Measurements from ENCODE around the gene GTPBP2.
"Not testable (repeated sequence)": the region's sequence is repeated elsewhere in the genome, so short reads cannot be mapped to it uniquely, and the experiment has no call there.

Gene GTPBP2

DNA sequence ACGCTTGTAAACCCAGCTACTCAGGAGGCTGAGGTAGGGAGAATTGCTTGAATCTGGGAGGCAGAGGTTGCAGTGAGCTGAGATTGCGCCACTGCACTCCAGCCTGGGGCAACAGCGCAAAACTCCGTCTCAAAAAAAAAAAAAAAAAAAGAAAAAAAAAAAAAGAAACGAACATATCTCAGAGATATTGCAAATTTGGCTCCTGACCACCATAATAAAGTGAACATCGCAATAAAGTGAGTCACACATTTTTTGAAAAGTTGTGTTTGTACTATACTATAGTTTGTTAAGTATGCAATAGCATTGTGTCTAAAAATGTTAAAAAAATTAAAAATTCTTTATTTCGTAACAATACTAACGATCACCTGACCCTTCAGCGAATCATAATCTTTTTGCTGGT is 29.1 kb upstream of the GTPBP2 start:
- no peak for DNase-seq (ENCODE audit: low spot score)

DNA sequence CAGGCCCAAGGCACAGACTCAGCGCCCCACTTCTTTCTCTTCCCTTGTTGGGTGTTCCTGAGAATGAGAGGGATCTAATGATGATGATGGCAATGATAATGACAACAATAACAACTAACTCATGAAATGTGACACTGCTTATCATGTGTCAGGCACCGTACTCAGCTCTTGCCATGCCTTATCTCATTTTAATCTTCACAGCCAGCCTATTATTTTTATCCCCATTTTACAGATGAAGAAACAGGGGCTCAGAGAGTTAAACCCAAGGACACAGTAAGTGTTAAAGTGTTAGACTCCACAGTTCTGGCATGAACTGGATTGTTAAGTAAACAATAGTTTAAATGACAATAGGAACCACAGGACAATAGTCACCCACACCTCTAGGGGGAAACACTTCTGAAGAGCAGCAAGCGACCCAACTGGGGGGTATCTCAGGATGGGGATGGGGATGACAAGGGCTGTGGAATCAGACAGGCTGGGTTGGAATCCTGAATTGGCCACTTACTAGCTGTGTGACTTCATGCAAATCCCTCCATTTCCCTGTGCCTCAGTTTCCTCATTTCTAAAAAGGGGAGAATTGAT is 28.2 kb upstream of the GTPBP2 start:
- DNase-seq (ENCODE audit: low spot score) = no peak

DNA sequence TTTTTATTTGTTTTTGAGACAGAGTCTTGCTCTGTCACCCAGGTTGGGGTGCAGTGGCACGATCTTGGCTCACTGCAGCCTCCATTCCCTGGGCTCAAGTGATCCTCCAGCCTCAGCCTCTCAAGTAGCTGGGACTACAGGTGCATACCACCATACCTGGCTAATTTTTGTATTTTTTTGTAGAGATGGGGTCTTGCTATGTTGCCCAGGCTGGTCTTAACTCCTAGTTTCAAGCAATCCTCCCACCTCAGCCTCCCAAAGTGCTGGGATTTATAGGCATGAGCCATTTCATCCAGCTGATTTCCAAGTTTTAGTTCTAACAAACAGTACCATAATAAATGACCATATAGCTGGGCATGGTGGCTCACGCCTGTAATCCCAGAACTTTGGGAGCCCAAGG is 23.8 kb upstream of the GTPBP2 start:
- DNase-seq (ENCODE audit: low spot score) = not testable (repeated sequence)

DNA sequence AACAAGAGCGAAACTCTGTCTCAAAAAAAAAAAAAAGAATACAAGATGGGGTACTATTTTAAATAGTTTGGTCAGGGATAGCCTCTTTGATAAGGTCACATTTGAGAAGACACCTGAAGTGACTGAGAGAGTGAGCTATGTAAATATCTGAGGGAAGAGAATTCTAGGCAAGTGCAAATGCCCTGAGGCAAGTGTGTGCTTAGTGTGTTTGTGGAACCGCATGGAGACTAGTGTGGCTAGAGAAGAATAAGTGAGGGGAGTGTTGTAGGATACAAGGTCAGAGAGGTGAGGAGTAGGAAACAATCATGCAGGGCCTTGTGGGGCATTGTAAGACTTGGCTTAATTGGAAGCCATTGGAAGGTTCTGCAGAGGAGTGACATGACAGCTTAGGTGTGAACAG is 19.2 kb upstream of the GTPBP2 start:
- DNase-seq (ENCODE audit: low spot score) = no peak

DNA sequence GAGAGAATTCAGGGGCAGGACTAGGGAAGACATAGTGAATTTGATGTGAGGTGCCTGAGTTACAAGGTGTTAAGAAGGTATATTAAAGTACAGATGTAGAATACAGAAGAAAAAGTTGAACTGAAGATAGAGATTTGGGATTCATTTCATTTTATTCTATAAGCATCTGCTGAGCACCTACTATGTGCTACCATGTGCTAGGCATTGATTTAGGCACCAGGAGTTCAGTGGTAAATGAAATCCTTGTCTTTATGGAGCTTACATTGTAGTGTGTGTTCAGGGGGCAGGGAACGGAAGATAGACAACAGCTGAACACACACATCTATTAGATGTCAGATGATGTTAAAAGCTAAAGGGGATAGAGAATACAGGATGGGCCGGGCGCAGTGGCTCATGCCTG is 18.5 kb upstream of the GTPBP2 start:
- DNase-seq (ENCODE audit: low spot score) = no peak

DNA sequence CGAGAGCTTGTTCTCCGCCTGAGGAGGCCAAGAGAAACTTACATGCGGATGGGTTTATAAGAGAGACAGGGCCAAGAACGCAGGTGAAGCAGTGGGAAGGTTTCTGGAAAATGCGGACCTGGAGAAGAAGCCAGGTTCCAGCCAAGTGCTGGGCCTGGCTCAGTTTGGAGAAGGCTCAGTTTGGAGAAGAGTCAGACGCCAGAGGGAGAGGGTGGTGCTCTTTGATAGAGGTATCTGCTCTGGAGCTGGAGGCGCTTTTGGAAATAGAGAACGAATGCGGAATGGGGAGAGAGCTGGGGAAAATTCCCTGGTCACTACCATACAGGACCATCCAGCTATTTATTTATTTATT is 16.5 kb upstream of the GTPBP2 start:
- DNase-seq (ENCODE audit: low spot score) = no peak

DNA sequence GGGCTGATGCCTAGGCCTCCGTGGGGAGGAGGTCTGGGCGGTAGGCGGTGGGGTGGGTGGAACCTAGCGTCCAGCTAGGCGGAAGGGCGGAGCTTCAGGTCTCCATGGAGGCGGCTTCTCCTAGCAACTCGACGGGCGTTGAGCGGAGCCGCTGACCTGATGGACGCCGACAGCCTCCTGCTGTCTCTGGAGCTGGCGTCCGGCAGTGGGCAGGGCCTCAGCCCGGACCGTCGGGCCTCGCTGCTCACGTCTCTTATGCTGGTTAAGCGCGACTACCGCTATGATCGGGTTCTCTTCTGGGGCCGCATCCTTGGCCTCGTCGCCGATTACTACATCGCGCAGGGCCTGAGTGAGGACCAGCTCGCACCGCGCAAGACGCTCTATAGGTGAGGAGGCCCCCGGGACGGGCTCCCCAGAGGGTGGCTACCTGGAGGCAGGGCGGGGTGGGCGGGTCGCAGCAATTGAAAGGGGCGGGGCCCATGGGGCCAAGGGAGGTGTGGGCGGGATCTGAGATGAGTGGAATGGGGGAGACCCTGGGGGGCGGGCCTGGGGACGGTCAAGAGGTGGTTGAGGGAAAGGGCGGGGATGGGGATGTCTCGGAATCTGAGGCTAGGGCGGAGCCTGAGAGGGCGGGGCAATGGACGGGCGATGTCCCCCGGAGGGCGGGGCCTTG is 16.0 kb upstream of the GTPBP2 start, which contains the start of gene RSPH9:
TSS of gene RSPH9 (plus strand) at position 97 of the 673 bp plus-strand sequence. CDS start at position 160, 63 bp downstream.
- peak; percentile 45 for DNase-seq (ENCODE audit: low spot score)

DNA sequence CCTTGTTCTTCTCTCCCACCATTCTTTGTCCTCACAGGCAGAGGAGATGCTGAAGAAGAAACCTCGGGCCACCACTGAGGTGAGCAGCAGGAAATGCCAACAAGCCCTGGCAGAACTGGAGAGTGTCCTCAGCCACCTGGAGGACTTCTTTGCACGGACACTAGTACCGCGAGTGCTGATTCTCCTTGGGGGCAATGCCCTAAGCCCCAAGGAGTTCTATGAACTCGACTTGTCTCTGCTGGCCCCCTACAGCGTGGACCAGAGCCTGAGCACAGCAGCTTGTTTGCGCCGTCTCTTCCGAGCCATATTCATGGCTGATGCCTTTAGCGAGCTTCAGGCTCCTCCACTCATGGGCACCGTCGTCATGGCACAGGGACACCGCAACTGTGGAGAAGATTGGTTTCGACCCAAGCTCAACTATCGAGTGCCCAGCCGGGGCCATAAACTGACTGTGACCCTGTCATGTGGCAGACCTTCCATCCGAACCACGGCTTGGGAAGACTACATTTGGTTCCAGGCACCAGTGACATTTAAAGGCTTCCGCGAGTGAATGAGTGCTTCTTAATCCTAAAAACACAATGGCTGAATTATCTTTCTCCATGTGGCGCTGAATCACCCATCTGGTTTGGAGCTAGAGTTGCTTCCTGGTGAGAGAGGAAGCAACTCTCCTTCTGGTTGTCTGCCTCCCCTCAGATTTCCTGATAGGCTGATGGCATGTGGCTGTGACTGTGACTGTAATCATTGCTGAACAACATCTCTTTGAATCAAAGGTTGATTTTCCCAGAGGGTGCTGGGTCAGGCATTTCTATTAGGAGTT is 11.1 kb upstream of the GTPBP2 start:
- no peak for DNase-seq (ENCODE audit: low spot score)

DNA sequence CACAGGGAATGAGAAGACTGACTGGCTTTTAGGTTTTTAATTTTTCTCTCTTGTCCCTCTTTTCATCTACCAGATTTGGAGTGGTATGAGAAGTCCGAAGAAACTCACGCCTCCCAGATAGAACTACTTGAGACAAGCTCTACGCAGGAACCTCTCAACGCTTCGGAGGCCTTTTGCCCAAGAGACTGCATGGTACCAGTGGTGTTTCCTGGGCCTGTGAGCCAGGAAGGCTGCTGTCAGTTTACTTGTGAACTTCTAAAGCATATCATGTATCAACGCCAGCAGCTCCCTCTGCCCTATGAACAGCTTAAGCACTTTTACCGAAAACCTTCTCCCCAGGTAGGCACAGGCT is 7.2 kb upstream of the GTPBP2 start:
- DNase-seq (ENCODE audit: low spot score) = no peak

DNA sequence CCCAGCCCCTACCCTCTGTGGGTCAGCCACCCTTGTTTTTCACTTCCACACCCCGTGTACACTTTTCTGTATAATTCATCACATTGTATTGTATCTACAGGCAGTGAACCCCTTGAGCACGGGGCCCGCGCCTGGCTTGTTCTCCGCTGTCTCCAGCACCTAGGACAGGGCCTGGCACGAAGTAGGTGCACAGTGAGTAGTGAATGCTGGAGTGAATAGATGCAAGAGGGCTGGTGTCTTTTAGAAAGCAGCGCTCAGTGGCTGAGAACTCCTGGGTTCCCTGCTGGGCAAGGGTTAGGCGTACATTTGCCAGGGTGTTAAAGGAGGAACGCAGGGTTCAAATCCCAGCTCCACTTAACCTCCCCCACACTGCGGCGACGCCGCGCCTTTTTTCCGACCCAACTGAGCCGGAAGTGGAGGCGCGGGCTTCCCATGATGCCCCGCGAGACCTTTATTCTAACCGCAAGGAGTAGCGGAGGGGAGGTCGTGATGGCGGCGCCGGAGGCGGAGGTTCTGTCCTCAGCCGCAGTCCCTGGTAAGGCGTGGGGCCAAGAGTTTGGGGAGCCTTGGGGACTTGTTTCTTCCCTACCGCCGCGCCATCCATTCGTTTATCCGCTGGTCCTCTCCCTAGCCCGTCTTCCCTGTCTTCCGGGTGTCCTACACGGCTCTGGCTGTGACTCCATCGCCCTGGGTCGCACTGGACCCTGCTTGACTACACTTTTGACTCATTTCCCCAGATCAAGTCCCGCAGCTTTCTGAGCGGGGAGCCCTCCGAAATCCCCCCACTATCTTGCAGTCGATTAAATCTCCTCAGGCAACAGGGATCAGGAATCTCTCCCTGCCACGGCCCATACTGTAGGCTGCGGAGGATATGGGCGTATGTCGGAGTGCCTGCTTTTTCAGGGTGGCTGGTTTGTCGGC is 6.6 kb upstream of the GTPBP2 start, which contains the start of gene MAD2L1BP:
TSS of gene MAD2L1BP (plus strand) at position 454 of the 921 bp plus-strand sequence. CDS start at position 490, 36 bp downstream.
- peak; percentile 90 for DNase-seq (ENCODE audit: low spot score)

DNA sequence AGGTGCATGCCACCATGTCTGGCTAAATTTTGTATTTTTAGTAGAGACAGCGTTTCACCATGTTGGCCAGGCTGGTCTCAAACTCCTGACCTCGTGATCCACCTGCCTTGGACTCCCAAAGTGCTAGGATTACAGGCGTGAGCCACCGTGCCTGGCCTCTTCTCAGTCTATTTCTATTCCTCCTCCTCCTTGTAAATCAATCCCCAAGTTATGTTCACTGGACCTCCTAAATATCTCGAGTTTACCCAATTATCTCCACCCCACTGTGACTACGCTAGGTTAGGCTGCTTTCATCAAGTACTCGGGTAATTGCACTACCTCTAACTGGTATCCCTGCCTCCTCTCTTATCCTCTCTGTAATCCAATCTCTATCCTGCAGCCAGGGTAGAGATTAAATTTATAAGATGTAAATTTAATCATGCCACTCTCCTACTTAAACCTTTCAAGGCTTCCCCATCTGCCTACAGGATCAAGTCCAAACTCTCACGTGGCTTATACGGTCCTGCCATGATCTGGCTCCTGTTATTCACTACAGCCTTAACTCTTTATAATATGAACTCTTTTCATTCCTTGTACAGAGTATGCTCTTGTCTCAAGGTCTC is 5.7 kb upstream of the GTPBP2 start:
- no peak for DNase-seq (ENCODE audit: low spot score)

DNA sequence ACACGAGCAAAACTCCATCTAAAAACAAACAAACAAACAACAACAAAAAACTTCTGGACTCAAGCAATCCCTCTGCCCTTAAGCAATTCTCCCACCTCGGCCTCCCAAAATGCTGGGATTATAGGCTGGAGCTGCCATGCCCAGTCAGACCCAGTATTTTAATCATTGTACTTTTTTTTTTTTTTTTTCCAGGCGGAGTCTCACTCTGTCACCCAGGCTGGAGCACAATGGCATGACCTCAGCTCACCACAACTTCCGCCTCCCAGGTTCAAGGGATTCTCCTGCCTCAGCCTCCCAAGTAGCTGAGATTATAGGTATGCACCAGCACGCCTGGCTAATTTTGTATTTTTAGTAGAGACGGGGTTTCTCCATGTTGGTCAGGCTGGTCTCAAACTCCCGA is 3.9 kb upstream of the GTPBP2 start:
- DNase-seq (ENCODE audit: low spot score) = not testable (repeated sequence)

DNA sequence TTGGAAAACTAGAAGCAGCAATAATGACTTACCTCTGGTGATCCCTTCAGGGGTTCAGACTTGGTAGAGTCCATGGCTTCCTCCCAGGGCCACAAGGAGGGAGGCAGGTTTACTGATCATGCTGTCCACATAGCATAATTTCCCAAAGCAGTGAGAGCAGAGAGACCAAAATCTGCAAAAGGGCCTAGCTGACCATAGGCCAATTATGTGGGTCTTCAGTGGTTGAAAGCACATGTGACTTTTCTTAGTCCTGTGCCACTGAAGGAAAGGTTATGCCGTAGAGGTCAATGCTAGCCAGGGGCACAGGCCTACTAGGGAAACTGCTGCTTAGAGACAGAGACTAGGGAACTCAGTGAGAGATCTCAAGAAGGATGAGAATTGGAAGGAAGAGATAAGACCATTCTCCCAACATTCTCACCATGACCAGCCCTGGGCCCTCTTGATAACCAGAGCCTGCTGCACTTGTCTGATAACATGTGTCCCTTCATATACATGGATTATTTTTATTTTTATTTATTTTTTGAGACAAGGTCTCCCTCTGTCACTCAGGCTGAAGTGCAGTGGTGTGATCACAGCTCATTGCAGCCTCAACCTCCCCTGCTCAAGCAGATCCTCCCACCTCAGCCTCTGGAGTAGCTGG is 2.0 kb upstream of the GTPBP2 start:
- no peak for DNase-seq (ENCODE audit: low spot score)

DNA sequence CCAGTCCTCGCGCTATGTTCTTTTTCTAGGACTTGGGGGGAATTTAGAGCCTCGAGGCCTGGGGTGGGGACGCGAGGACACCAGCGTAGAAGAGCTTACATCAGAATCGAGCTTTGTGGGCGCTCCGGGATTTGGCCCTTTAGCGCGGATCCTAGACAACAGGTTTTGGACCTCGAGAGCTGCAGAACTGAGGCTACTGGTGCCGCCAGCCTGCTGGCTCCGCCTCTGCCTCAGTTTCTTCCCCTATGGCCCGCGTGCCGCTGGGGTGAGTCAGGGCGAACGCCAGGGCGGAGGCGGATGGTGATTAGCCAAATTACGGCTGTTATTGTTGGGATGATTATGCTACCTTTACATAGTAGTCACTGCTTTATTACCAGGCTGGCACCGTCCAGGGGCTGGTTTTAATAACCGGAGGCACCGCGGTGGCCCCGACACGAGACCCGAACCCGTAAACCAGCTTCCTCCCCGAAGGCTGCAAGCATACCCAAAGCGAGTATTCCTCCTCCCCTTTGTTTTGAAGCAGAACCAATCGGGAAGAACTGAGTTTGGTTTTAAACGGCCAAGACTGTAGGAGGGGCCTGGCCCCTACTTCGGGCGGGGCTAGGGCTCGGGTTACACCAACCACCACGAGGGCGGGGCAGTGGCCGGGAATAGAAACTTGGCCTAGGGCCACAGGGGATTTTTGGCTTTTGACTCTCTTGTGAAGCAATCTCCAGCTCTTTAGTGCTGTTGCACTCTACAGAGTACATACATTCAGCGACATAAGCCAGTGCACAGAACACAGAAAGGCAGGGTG is 639 bp upstream of the GTPBP2 start:
- DNase-seq (ENCODE audit: low spot score) = peak; percentile 95

DNA sequence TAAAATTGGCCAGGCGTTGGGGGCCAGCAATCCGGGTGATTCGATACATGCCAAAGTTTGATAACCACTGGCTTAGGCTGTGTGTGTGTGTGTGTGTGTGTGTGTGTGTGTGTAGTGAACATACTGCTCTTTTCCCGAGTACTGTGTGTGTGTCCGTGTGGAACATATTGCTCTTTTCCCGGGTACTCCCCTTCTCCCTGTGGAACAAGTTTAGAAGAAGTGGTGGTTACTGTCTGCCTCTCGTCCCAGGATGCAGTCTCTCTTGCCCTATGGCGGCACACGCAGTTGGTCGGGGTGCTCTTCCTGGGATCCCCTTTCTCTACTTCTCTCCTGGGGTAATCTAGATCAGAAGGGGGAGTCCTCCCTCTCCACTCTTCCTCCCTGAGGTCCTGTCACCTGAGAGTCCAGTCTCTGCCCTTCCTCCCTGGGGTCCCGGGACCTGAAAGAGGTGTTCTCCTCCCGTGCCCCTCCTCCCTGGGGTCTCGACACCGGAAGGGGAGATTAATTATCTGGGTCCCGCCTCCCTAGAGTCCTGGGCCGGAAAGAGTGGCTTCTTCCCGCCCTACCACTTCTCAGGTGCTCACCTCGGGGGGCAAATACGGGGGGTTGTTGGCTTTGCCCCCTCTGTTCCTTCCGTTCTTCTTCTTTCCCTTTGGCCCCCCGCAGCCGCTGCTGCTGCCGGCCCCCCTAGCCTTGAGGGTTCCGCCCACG is 516 bp downstream of the GTPBP2 start:
- DNase-seq (ENCODE audit: low spot score) = peak; percentile 58

DNA sequence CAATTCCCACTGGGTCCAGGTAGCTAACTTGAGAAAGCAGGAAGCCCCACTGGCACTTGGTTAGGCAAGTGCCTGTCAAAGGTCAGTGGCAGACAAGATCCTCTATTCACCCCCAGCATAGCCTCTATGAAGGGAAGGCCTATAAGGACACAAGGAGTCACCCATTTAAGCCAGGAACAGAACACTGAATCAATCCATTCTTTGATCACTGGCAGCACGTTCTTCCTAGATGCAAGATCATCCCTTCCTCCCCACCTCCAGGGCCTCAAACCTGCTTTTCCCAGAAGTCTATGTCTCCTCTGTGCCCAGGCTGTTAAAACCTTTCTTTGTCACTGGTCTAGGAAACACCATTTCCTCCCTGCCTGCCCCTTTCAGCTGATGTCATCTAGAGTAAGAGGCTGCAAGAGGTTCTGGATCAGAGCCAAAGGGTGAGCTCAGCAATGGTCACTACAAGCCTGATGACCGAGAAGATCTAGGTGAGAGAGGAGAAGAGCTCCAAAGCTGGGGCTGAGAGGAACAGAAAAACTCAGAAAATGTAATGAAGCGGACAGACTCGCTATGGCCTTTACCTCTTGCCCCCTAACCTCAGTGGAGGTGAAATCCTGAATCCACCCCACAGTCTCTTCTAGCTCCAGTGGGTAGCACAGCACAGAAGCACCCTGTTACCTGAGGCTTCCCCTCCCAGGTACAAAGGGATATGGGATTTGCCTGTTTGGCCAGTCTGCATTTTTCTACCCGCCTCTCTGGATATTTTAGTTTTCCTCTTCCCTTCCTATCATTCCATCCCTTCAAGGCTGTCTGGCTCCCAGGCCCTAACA is 1.8 kb downstream of the GTPBP2 start:
- DNase-seq (ENCODE audit: low spot score) = peak; percentile 28

DNA sequence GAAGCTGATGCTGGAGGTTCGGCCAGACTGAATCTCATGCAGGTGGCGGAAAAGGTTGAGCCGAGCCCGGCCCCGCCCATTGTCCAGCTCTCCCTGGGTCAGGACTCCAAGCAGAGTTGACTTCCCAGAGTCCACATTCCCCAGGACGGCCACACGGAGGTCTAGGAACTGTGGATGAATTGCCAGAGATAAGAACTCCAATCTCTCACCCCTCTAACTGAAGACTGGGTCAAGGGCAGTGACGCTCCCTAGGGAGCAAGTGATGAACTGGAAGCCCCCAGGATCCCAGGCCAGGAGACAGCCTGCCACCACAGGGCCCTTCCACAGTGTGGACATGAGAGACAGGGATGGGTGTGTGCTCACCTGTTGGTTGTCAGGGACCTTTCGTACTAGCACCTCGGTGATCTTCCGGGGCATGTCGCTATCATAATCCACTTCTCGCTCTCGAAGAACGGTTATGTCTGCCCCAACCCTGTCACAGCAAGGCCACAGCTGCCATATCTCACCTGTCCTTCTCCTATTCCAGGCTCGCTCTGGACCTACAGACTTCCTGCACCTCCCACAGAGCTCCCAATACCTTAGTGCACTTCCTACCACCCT is 3.6 kb downstream of the GTPBP2 start:
- no peak for DNase-seq (ENCODE audit: low spot score)

DNA sequence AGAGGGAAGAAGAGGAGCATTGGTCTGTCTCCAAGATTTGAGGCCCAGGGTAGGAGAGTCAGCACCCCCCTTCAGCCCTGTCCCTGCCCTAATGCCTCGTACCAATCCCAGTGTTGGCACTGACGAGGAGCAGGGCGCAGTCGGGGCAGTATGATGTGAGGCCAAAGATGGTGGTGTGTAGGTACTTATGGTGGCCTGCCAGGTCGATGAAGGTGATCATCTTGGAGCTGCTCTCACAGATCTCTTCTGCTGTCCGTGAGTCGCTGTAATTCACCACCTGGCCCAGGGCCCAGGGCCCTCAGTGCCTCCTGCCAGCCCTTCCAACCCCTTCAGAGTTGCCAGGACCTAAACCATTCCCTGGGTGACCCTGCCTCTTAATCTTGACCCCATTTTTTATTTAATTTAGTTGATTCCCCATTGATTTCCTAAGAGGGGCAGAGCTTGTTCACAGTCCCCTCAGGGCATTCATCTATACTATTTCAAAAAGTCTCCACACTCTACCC is 4.2 kb downstream of the GTPBP2 start:
- no peak for DNase-seq (ENCODE audit: low spot score)

Data from activated CD4-positive, alpha-beta T cell treated with anti-CD3 and anti-CD28 coated beads, Interleukin-2, Interleukin-4, amounts not matched to agents 100 ng/mL and 50 ng/mL, durations not matched to agents 16 hours and 8 hours (primary cell).